ENCODE measurements around the gene LRRC28.
A peak's percentile ranks its signal among the peaks of the same experiment; 100 is the strongest.

The LRRC28 gene

GRCh38 chr15:99248000-99248715 is 3.1 kb upstream of the LRRC28 start:
- ChIA-PET CTCF (no interaction called here), POLR2A (ENCODE audit: low non-redundant PET) (interaction anchor here (0.5 kb wide), 1 partner anchor 1669 kb away, joined by 3 read pairs; no protein-coding TSS in a partner anchor)
- no peak for DNase-seq (ENCODE audit: low spot score)
- no peak overlapping the region for H3K27ac ChIP-seq
- no peak for TF ChIP-seq CTCF (conservative IDR thresholded peaks at IDR 0.05; ENCODE audit: low read depth)

DNA sequence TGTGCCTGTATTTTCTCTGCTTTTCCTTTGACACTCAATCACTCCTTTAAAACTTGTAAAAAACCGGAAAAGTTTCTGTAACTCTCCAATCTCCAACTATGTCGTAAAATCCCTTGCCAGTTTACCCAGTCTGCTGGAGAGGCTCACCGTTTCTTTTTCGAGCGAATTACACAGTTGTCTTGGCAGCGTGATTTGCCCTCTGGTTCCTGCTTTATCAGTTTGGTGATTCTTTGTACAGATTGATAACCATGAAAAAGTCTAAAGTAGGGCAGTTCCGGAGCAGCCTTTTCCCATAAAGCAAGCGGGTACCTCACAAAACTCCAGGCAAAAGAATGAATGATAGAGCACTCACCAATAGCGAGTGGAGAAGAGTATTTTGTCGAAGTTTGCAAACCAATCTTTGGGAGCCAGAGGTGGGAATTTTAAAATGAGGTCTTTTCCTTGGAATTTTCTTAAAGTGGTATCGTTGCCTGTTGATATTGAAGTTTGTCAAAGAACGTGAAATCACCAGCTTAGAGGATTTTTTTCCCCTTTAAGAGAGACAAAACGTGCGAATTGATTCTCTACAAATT is 1.9 kb upstream of the LRRC28 start, which contains the start of gene TTC23:
TSS of gene TTC23 (minus strand) at position 312 of the 572 bp plus-strand sequence. CDS start 20,869 bp downstream, outside the sequence.
- CTCF ChIA-PET = no interaction called here
- H3K27ac ChIP-seq = no peak within 1 kb of the TSS
- peak; percentile 84 for DNase-seq (ENCODE audit: low spot score)
- no peak for TF ChIP-seq CTCF (conservative IDR thresholded peaks at IDR 0.05; ENCODE audit: low read depth)
- POLR2A ChIA-PET (ENCODE audit: low non-redundant PET) = no interaction called here

DNA sequence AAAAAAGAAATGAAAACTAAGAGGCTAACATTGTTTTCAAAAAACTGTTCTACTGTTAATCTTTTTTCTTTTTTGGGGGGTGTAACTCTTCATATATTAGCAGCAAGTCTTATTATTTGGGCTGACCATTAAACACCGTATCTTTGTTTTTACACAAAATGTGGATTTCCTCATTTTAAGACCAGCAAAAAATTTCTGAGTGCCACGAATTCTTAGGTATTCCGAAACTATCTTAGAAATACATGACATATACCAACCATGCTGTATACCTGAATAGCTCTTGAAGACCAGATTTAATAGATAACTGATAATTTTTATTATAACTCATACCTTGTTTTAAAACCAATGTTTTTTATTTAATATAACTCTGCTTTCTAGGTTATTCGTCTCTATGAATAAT is 1.3 kb upstream of the LRRC28 start:
- H3K27ac ChIP-seq = no peak overlapping the region

DNA sequence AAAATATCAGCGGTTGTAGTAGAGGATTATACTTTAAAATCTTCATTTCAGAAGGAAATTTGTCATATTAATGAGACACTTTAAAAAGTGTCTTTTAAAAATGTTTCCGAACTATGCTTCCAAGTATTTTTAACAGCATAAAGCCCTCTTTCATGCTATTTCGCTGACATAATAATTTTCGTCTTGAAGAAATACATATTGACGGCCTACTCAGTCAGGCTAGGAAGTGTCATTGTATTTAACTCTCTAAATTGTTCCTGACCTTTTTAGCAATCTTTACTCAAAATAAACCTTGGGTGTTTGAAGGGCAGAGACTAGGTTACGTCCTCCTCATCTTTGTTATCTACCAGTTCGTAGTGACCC is 806 bp upstream of the LRRC28 start:
- no peak for DNase-seq (ENCODE audit: low spot score)
- CTCF ChIA-PET = interaction anchor here (0.7 kb wide), 1 partner anchor 96 kb away, joined by 3 read pairs; no protein-coding TSS in a partner anchor
- peak overlapping the region; percentile 79 for H3K27ac ChIP-seq
- POLR2A ChIA-PET (ENCODE audit: low non-redundant PET) = no interaction called here
- no peak for TF ChIP-seq CTCF (conservative IDR thresholded peaks at IDR 0.05; ENCODE audit: low read depth)

More for the DNA sequence above, 1.3 kb upstream of the LRRC28 start:
- TF ChIP-seq CTCF (conservative IDR thresholded peaks at IDR 0.05; ENCODE audit: low read depth) = no peak
- CTCF ChIA-PET = interaction anchor here (0.7 kb wide), 1 partner anchor 96 kb away, joined by 3 read pairs; no protein-coding TSS in a partner anchor
- POLR2A ChIA-PET (ENCODE audit: low non-redundant PET) = no interaction called here
- no peak for DNase-seq (ENCODE audit: low spot score)

DNA sequence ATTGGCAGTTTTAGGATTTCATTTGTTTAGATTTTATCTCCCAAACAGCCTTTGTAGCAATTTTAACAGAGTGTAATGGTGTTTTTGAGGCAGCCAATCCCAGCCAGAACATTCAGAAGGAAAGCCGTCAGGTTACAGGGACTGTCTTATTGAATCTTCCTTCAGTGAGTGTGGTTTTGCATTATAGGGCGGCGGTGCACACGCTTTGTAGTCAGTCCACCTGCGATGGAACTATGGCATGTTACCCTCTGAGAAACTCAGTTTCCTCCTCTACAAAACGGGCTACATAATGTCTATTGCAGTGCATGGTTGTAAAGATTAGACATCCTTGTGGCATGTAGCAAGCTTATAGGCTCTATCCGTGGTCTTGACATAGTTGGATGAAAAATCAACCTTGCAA is 1.0 kb downstream of the LRRC28 start:
- no peak for DNase-seq (ENCODE audit: low spot score)
- CTCF ChIA-PET = no interaction called here
- H3K27ac ChIP-seq = no peak overlapping the region
- POLR2A ChIA-PET (ENCODE audit: low non-redundant PET) = no interaction called here
- TF ChIP-seq CTCF (conservative IDR thresholded peaks at IDR 0.05; ENCODE audit: low read depth) = no peak

DNA sequence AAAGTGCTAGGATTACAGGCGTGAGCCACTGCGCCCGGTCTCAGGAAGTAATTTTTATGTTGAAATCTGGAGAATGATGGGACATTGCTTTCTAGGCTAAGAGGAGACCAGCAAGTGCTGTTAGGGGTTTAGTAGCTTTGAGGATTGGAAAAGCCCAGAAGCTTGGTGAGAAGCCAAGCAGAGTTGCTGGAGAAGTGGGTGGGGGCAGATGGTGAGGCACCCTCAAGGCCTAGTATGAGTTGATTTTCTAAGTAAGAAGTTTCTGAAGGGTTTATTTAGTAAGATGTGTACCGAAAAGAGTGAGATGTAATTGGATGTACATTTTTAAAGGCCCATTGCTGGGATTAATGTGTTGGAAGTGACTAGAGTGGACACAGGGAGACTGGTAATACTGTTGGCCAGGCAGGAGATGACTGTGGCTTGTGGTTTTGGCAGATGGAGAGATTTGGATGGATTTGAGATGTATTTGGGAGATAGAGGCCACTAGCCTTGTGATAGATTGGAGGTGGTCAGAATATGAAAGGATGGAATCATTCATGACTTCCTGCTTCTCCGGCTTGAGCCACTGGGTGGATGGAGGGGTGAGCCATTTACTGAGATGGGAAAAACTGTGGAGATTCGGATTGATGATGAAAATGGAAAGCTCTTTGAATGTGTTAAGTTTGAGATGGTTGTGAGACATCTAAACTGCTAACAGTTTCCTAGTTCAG is 2.3 kb downstream of the LRRC28 start:
- DNase-seq (ENCODE audit: low spot score) = no peak
- no peak for TF ChIP-seq CTCF (conservative IDR thresholded peaks at IDR 0.05; ENCODE audit: low read depth)
- CTCF ChIA-PET = interaction anchor here (1.7 kb wide), 1 partner anchor 15 kb away, joined by 3 read pairs; no protein-coding TSS in a partner anchor
- POLR2A ChIA-PET (ENCODE audit: low non-redundant PET) = no interaction called here
- no peak overlapping the region for H3K27ac ChIP-seq
